Neural progenitor cell (in vitro differentiated cells): Measurements from ENCODE around the gene SUSD1. TPM values are rescaled to one million over a fixed set of nuclear protein-coding genes. Genes with fewer than 3 reads are reported as not detected.

Source experiments
- DNase-seq: peaks from one replicate; pipeline ENCODE4 v3.0.0-alpha.2; 2016; ENCODE audit warnings: low spot score
- H2AFZ ChIP-seq: fragments of 200-600 bp; sonication (generic); replicated peaks from 2 replicates; pipeline ENCODE4 v1.6.1; 2016; ENCODE audit warnings: antibody characterized with exemption
- H3F3A ChIP-seq: fragments of 200-600 bp; sonication (generic); 2 replicates; pipeline ENCODE4 v1.6.1; 2016; ENCODE audit warnings: antibody characterized with exemption, low read depth
- H3K27ac ChIP-seq: fragments of 200-600 bp; sonication (generic); 2 replicates; pipeline ENCODE4 v1.5.1; 2016; ENCODE audit warnings: mild to moderate bottlenecking
- H3K27me3 ChIP-seq: fragments of 200-600 bp; sonication (generic); 2 replicates; pipeline ENCODE4 v1.6.1; 2016; ENCODE audit warnings: mild to moderate bottlenecking, moderate library complexity
- H3K36me3 ChIP-seq: fragments of 200-600 bp; sonication (generic); 2 replicates; pipeline ENCODE4 v1.5.1; 2016
- H3K4me1 ChIP-seq: fragments of 200-600 bp; sonication (generic); 2 replicates; pipeline ENCODE4 v1.6.1; 2016; ENCODE audit warnings: mixed run types
- H3K4me2 ChIP-seq: fragments of 200-600 bp; sonication (generic); 2 replicates; pipeline ENCODE4 v1.6.1; 2016
- H3K4me3 ChIP-seq: fragments of 200-600 bp; sonication (generic); 2 replicates; pipeline ENCODE4 v1.5.1; 2016
- H3K79me2 ChIP-seq: fragments of 200-600 bp; sonication (generic); 2 replicates; pipeline ENCODE4 v1.6.1; 2016; ENCODE audit warnings: low read depth
- H3K9ac ChIP-seq: fragments of 200-600 bp; sonication (generic); 2 replicates; pipeline ENCODE4 v1.6.1; 2016
- H3K9me3 ChIP-seq: fragments of 200-600 bp; sonication (generic); 2 replicates; pipeline ENCODE4 v1.5.1; 2016; ENCODE audit warnings: low read depth
- H4K20me1 ChIP-seq: fragments of 200-600 bp; sonication (generic); 2 replicates; pipeline ENCODE4 v1.6.1; 2016; ENCODE audit warnings: low read depth
- H3K27ac Mint-ChIP-seq: 3 replicates; pipeline ENCODE4 v1.8.0; 2021; ENCODE audit warnings: mixed read lengths
- H3K27me3 Mint-ChIP-seq: 2 replicates; pipeline ENCODE4 v1.8.0; 2022; ENCODE audit warnings: low read depth, mild to moderate bottlenecking, inconsistent platforms, moderate library complexity, mixed read lengths; ENCODE audit not compliant: insufficient read depth
- H3K36me3 Mint-ChIP-seq: 3 replicates; pipeline ENCODE4 v1.8.0; 2021; ENCODE audit warnings: mixed read lengths
- H3K4me1 Mint-ChIP-seq: 3 replicates; pipeline ENCODE4 v1.8.0; 2021; ENCODE audit warnings: mixed read lengths
- H3K4me3 Mint-ChIP-seq: 3 replicates; pipeline ENCODE4 v1.8.0; 2021; ENCODE audit warnings: mild to moderate bottlenecking, moderate library complexity, mixed read lengths
- H3K9me3 Mint-ChIP-seq: 3 replicates; pipeline ENCODE4 v1.8.0; 2020; ENCODE audit warnings: mixed read lengths
- CTCF ChIP-seq: fragments of 200-600 bp; sonication (generic); IDR thresholded peaks from 2 replicates; pipeline ENCODE4 v1.5.1; 2017; ENCODE audit warnings: antibody characterized with exemption, mild to moderate bottlenecking
- EZH2 ChIP-seq: fragments of 200-600 bp; sonication (generic); IDR thresholded peaks from 2 replicates; pipeline ENCODE4 v1.6.1; 2017; ENCODE audit warnings: antibody characterized with exemption, mild to moderate bottlenecking, moderate library complexity
- EZH2phosphoT487 ChIP-seq: fragments of 200-600 bp; sonication (generic); IDR thresholded peaks from 2 replicates; pipeline ENCODE4 v1.6.1; 2017; ENCODE audit warnings: antibody characterized with exemption
- total RNA-seq: library from RNA; depleted of rRNA; stranded (reverse); fragments of >200 nt; gene quantifications from 2 replicates; pipeline ENCODE4 v1.2.3, GENCODE V29; 2015; ENCODE audit warnings: low replicate concordance

The SUSD1 gene
- total RNA-seq, 1 donor from 2014 or later: 12.0 TPM

- Histone ChIP-seq H4K20me1 (no peaks in the 10 kb centered on the region), H3K9me3 (no peaks in the 10 kb centered on the region), H3K9ac (no peak overlapping the region), H3K4me3 (no peak overlapping the region), H3F3A (peaks cover 22% of the 10 kb centered on the region), H3K27me3 (no peaks in the 10 kb centered on the region), H3K79me2 (no peaks in the 10 kb centered on the region), H2AFZ (no peak overlapping the region), H3K36me3 (no peaks in the 10 kb centered on the region), H3K27ac (no peak overlapping the region), H3K4me1 (peaks cover 32% of the 10 kb centered on the region), H3K4me2 (no peak overlapping the region)
- no peak for DNase-seq
- Mint-ChIP-seq H3K36me3 (no peaks in the 10 kb centered on the region), H3K27ac (no peak overlapping the region), H3K4me3 (no peak overlapping the region), H3K4me1 (peaks cover 9% of the 10 kb centered on the region), H3K9me3 (no peaks in the 10 kb centered on the region), H3K27me3 (no peaks in the 10 kb centered on the region)
- TF ChIP-seq EZH2: no peak
- TF ChIP-seq CTCF: no peak
- no peak for TF ChIP-seq EZH2phosphoT487
These were observed 47.8 kb downstream of the SUSD1 start for GRCh38 chr9:112127281-112127680.

- Histone ChIP-seq H3K27ac (no peak overlapping the region), H2AFZ (no peak overlapping the region), H3K9me3 (no peaks in the 10 kb centered on the region), H3K4me2 (peak overlapping the region; percentile 36), H3K4me3 (no peak overlapping the region), H3F3A (peaks cover 26% of the 10 kb centered on the region), H3K79me2 (no peaks in the 10 kb centered on the region), H3K4me1 (peaks cover 38% of the 10 kb centered on the region), H3K9ac (no peak overlapping the region), H3K27me3 (no peaks in the 10 kb centered on the region), H4K20me1 (no peaks in the 10 kb centered on the region), H3K36me3 (no peaks in the 10 kb centered on the region)
- Mint-ChIP-seq H3K9me3 (no peaks in the 10 kb centered on the region), H3K4me1 (peaks cover 17% of the 10 kb centered on the region), H3K36me3 (no peaks in the 10 kb centered on the region), H3K27me3 (peaks cover 4% of the 10 kb centered on the region), H3K27ac (no peak overlapping the region), H3K4me3 (no peak overlapping the region)
- TF ChIP-seq EZH2phosphoT487: no peak
- no peak for TF ChIP-seq CTCF
- TF ChIP-seq EZH2: no peak
- DNase-seq: no peak
These were observed 49.1 kb downstream of the SUSD1 start for GRCh38 chr9:112125951-112126388.

- Mint-ChIP-seq H3K27ac (no peak overlapping the region), H3K4me1 (peaks cover 34% of the 10 kb centered on the region), H3K9me3 (no peaks in the 10 kb centered on the region), H3K36me3 (no peaks in the 10 kb centered on the region), H3K27me3 (peaks cover 4% of the 10 kb centered on the region), H3K4me3 (no peak overlapping the region)
- no peaks in the 10 kb centered on the region for H4K20me1 ChIP-seq
- DNase-seq: no peak
- no peaks in the 10 kb centered on the region for H3K27me3 ChIP-seq
- H3K9ac ChIP-seq: no peak overlapping the region
- peaks cover 43% of the 10 kb centered on the region for H3F3A ChIP-seq
- H3K9me3 ChIP-seq: no peaks in the 10 kb centered on the region
- no peak overlapping the region for H3K4me3 ChIP-seq
- H3K79me2 ChIP-seq: no peaks in the 10 kb centered on the region
- no peak overlapping the region for H3K27ac ChIP-seq
- H3K4me1 ChIP-seq: peaks cover 56% of the 10 kb centered on the region
- no peak overlapping the region for H2AFZ ChIP-seq
- TF ChIP-seq CTCF: no peak
- TF ChIP-seq EZH2phosphoT487: no peak
- no peak for TF ChIP-seq EZH2
- no peaks in the 10 kb centered on the region for H3K36me3 ChIP-seq
- no peak overlapping the region for H3K4me2 ChIP-seq
These were observed 50.9 kb downstream of the SUSD1 start for GRCh38 chr9:112124156-112124555.
